ENCODE results near the gene INS. TPM values are rescaled to one million over a fixed set of nuclear protein-coding genes. Genes with fewer than 3 reads are reported as not detected.

The INS gene
- total and polyA plus RNA-seq, 2 donors (not counting 1 experiment from before 2014, with no cell fraction given) = not detected

- no peak overlapping the region for H3K4me3 Mint-ChIP-seq
- H3K4me1 Mint-ChIP-seq = no peaks in the 10 kb centered on the region
- Histone ChIP-seq H4K20me1 (ENCODE audit: control insufficient read depth, insufficient read depth, low read length, poor library complexity, severe bottlenecking) (no peaks in the 10 kb centered on the region), H3K79me2 (ENCODE audit: control insufficient read depth, insufficient read depth, low read length) (no peaks in the 10 kb centered on the region), H3K9ac (ENCODE audit: low read length) (no peak overlapping the region), H3K4me2 (replicated peaks; ENCODE audit: low read depth, low read length, poor library complexity, severe bottlenecking) (no peak overlapping the region), H3K4me3 (ENCODE audit: control extremely low read depth in 1 of 5, extremely low read depth in 1 of 5, insufficient read depth in 1 of 5, low read depth in 2 of 5, low read length in 4 of 5) (no peak overlapping the region), H3K4me1 (ENCODE audit: control insufficient read depth in 2 of 2, insufficient read depth in 2 of 2, low read length in 2 of 2) (no peaks in the 10 kb centered on the region), H2AFZ (ENCODE audit: insufficient read depth, low read depth, low read length, poor library complexity, severe bottlenecking) (no peak overlapping the region), H3K36me3 (replicated peaks in 1 of 2; ENCODE audit: control extremely low read depth in 1 of 2, control insufficient read depth in 1 of 2, extremely low read depth in 1 of 2, insufficient read depth in 2 of 2, low read length in 1 of 2) (no peaks in the 10 kb centered on the region), H3K27me3 (replicated peaks in 1 of 4; ENCODE audit: control extremely low read depth in 1 of 4, control insufficient read depth in 3 of 4, insufficient read depth in 4 of 4, low read length in 3 of 4) (peaks cover 0 to 21% (median 5%) of the 10 kb centered on the region in 4 experiments), H3K27ac (ENCODE audit: low read length in 2 of 2) (no peak overlapping the region), H3K9me3 (ENCODE audit: control extremely low read depth in 1 of 3, control insufficient read depth in 2 of 3, insufficient read depth in 1 of 3, low read length in 2 of 3) (no peaks in the 10 kb centered on the region)
- 81% methylated on average over 12 of the region's 23 CpGs for WGBS (ENCODE audit: insufficient coverage)
- H3K9me3 Mint-ChIP-seq (ENCODE audit: insufficient read depth) = peaks cover 4% of the 10 kb centered on the region
- H3K27me3 Mint-ChIP-seq = peaks cover 25% of the 10 kb centered on the region
- TF ChIP-seq CTCF (IDR thresholded peaks at IDR 0.05) = no peak
- TF ChIP-seq EZH2 (IDR thresholded peaks at IDR 0.05; ENCODE audit: borderline replicate concordance, insufficient read depth, low read depth, low read length, poor library complexity, severe bottlenecking) = no peak
- H3K27ac Mint-ChIP-seq = no peak overlapping the region
- POLR2A ChIA-PET = no interaction called here
- CTCF ChIA-PET = no interaction called here
- intact Hi-C loops (cut with micrococcal nuclease) = no loop called here
- DNase-seq = no peak
- no peak for ATAC-seq (ENCODE audit: low read depth)
Observed at GRCh38 chr11:2120359-2121100, 40.5 kb downstream of the INS start.

DNA sequence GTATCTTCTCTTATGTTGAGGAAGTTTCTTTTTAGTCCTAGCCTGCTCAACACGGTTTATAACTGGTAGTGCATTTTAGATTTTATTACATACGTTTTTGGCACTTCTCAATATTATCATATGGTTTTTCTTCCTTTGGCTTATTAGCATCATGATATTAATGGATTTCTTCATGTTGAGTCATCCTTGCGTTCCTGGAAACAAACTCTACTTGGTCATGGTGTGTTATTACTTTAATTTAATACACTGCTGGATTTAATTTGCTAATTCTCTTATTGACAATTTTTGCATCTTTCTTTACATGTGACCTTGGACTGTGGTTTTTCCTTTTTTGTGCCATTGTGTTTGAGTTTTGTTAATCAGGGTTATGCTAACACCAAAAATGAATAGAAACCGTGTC, 42.3 kb downstream of the INS start:
- Histone ChIP-seq H3K9me3 (ENCODE audit: control extremely low read depth in 1 of 3, control insufficient read depth in 2 of 3, insufficient read depth in 1 of 3, low read length in 2 of 3) (no peaks in the 10 kb centered on the region), H2AFZ (ENCODE audit: insufficient read depth, low read depth, low read length, poor library complexity, severe bottlenecking) (no peak overlapping the region), H3K4me2 (replicated peaks; ENCODE audit: low read depth, low read length, poor library complexity, severe bottlenecking) (no peak overlapping the region), H3K36me3 (replicated peaks in 1 of 2; ENCODE audit: control extremely low read depth in 1 of 2, control insufficient read depth in 1 of 2, extremely low read depth in 1 of 2, insufficient read depth in 2 of 2, low read length in 1 of 2) (no peaks in the 10 kb centered on the region), H3K9ac (ENCODE audit: low read length) (no peak overlapping the region), H3K27ac (ENCODE audit: low read length in 2 of 2) (no peak overlapping the region), H3K27me3 (replicated peaks in 1 of 4; ENCODE audit: control extremely low read depth in 1 of 4, control insufficient read depth in 3 of 4, insufficient read depth in 4 of 4, low read length in 3 of 4) (peaks cover 0 to 20% (median 5%) of the 10 kb centered on the region in 4 experiments), H3K79me2 (ENCODE audit: control insufficient read depth, insufficient read depth, low read length) (no peaks in the 10 kb centered on the region), H3K4me1 (ENCODE audit: control insufficient read depth in 2 of 2, insufficient read depth in 2 of 2, low read length in 2 of 2) (no peaks in the 10 kb centered on the region), H3K4me3 (ENCODE audit: control extremely low read depth in 1 of 5, extremely low read depth in 1 of 5, insufficient read depth in 1 of 5, low read depth in 2 of 5, low read length in 4 of 5) (no peak overlapping the region), H4K20me1 (ENCODE audit: control insufficient read depth, insufficient read depth, low read length, poor library complexity, severe bottlenecking) (no peaks in the 10 kb centered on the region)
- no peaks in the 10 kb centered on the region for H3K4me1 Mint-ChIP-seq
- no CpG with 5 or more reads among the region's 4 CpGs for WGBS (ENCODE audit: insufficient coverage)
- TF ChIP-seq CTCF (IDR thresholded peaks at IDR 0.05) = no peak
- TF ChIP-seq EZH2 (IDR thresholded peaks at IDR 0.05; ENCODE audit: borderline replicate concordance, insufficient read depth, low read depth, low read length, poor library complexity, severe bottlenecking) = no peak
- POLR2A ChIA-PET = no interaction called here
- CTCF ChIA-PET = no interaction called here
- H3K4me3 Mint-ChIP-seq = no peak overlapping the region
- peaks cover 20% of the 10 kb centered on the region for H3K27me3 Mint-ChIP-seq
- no peak for ATAC-seq (ENCODE audit: low read depth)
- intact Hi-C loops (cut with micrococcal nuclease) = no loop called here
- no peaks in the 10 kb centered on the region for H3K9me3 Mint-ChIP-seq (ENCODE audit: insufficient read depth)
- H3K27ac Mint-ChIP-seq = no peak overlapping the region
- DNase-seq = no peak
